ENCODE results near the gene WASL. TPM values are rescaled to one million over a fixed set of nuclear protein-coding genes. Genes with fewer than 3 reads are reported as not detected.

The WASL gene
- total RNA-seq, 6 donors from 2014 or later = 24.1 to 62.2 (median 31.3) TPM

GRCh38 chr7:123682690-123683089, 66.1 kb downstream of the WASL start:
- ATAC-seq (ENCODE audit: low FRiP score in 2 of 2) = peak in 1 of 2 donors; percentile 71
- H3K27ac ChIP-seq = no peak overlapping the region

GRCh38 chr7:123681561-123681960, 67.2 kb downstream of the WASL start:
- Histone ChIP-seq H3K4me1 (peaks cover 0 to 24% (median 16%) of the 10 kb centered on the region in 4 donors), H3K4me3 (no peak overlapping the region), H3K27me3 (no peaks in the 10 kb centered on the region), H3K27ac (no peak overlapping the region), H3K36me3 (peaks cover 0 to 19% (median 2%) of the 10 kb centered on the region in 4 donors), H3K9me3 (no peaks in the 10 kb centered on the region)
- 39 to 47% methylated on average over 2 of the region's 2 CpGs for WGBS, 2 donors
- TF ChIP-seq CTCF (IDR thresholded peaks at IDR 0.05) (no peak), EP300 (IDR thresholded peaks at IDR 0.05) (no peak), POLR2AphosphoS5 (IDR thresholded peaks at IDR 0.05) (no peak), POLR2A (IDR thresholded peaks at IDR 0.05) (no peak)
- no peak for DNase-seq
- no peak for ATAC-seq (ENCODE audit: low FRiP score in 2 of 2)

More at GRCh38 chr7:123682690-123683089, 66.1 kb downstream of the WASL start:
- H3K9me3 ChIP-seq = no peaks in the 10 kb centered on the region
- TF ChIP-seq CTCF (IDR thresholded peaks at IDR 0.05) (peak in 5 of 6 experiments; percentile 28 to 64 (median 44)), POLR2A (IDR thresholded peaks at IDR 0.05) (no peak), EP300 (IDR thresholded peaks at IDR 0.05) (no peak), POLR2AphosphoS5 (IDR thresholded peaks at IDR 0.05) (no peak)
- no peaks in the 10 kb centered on the region for H3K27me3 ChIP-seq
- 70 to 85% methylated on average over 1 of the region's 1 CpG for WGBS, 2 donors
- H3K4me1 ChIP-seq = peaks cover 0 to 24% (median 16%) of the 10 kb centered on the region in 4 donors
- no peak for DNase-seq
- no peak overlapping the region for H3K4me3 ChIP-seq
- H3K36me3 ChIP-seq = peaks cover 0 to 25% (median 2%) of the 10 kb centered on the region in 4 donors

DNA sequence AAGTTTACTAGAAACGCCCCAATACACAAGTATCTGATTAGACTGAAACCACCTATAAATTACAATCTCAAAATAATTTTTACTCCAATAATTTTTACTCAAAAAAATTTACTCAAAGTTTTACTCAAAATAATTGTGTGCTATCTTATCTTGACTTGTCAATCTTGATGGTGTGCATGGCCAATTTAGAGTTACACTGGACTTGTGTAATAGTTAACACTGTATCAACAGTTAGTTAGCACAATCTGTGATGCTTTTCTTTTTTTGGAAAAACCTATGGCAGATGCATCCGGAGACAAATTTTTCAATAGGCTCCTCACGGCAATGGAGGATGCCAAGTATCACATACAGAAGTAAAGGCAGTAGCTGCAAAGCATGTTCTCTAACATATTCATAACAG, 68.2 kb downstream of the WASL start:
- H3K9me3 ChIP-seq = no peaks in the 10 kb centered on the region
- WGBS, 2 donors = 84 to 91% methylated on average over 3 of the region's 3 CpGs
- ATAC-seq (ENCODE audit: low FRiP score in 2 of 2) = no peak
- peaks cover 0 to 17% (median 2%) of the 10 kb centered on the region in 4 donors for H3K36me3 ChIP-seq
- TF ChIP-seq EP300 (IDR thresholded peaks at IDR 0.05) (no peak), POLR2AphosphoS5 (IDR thresholded peaks at IDR 0.05) (no peak), CTCF (IDR thresholded peaks at IDR 0.05) (no peak), POLR2A (IDR thresholded peaks at IDR 0.05) (no peak)
- H3K27me3 ChIP-seq = no peaks in the 10 kb centered on the region
- DNase-seq = no peak
- peaks cover 0 to 24% (median 16%) of the 10 kb centered on the region in 4 donors for H3K4me1 ChIP-seq
- peak overlapping the region in 1 of 4 donors; percentile 59 for H3K27ac ChIP-seq
- H3K4me3 ChIP-seq = no peak overlapping the region

- H3K27ac ChIP-seq = peak overlapping the region in 1 of 4 donors; percentile 50
- H3K4me3 ChIP-seq = no peak overlapping the region
- ATAC-seq (ENCODE audit: low FRiP score in 2 of 2) = no peak
- WGBS, 2 donors = 76 to 85% methylated on average over 3 of the region's 3 CpGs
- H3K36me3 ChIP-seq = peaks cover 0 to 12% (median 2%) of the 10 kb centered on the region in 4 donors
- H3K27me3 ChIP-seq = no peaks in the 10 kb centered on the region
- peaks cover 0 to 24% (median 16%) of the 10 kb centered on the region in 4 donors for H3K4me1 ChIP-seq
- H3K9me3 ChIP-seq = no peaks in the 10 kb centered on the region
- DNase-seq = no peak
- no peak for TF ChIP-seq POLR2AphosphoS5 (IDR thresholded peaks at IDR 0.05)
Measured at GRCh38 chr7:123679614-123680013, 69.2 kb downstream of the WASL start.

GRCh38 chr7:123677061-123677715, 71.6 kb downstream of the WASL start:
- WGBS, 2 donors = 92% methylated on average over 2 of the region's 2 CpGs
- no peak for DNase-seq
- TF ChIP-seq POLR2AphosphoS5 (IDR thresholded peaks at IDR 0.05) (no peak), POLR2A (IDR thresholded peaks at IDR 0.05) (no peak), CTCF (IDR thresholded peaks at IDR 0.05) (no peak), EP300 (IDR thresholded peaks at IDR 0.05) (no peak)

More at GRCh38 chr7:123677061-123677715, 71.6 kb downstream of the WASL start:
- H3K36me3 ChIP-seq = peaks cover 0 to 3% (median 0%) of the 10 kb centered on the region in 4 donors
- no peaks in the 10 kb centered on the region for H3K9me3 ChIP-seq
- H3K27ac ChIP-seq = no peak overlapping the region
- H3K27me3 ChIP-seq = no peaks in the 10 kb centered on the region
- ATAC-seq (ENCODE audit: low FRiP score in 2 of 2) = no peak
- peaks cover 0 to 19% (median 17%) of the 10 kb centered on the region in 4 donors for H3K4me1 ChIP-seq
- no peak overlapping the region for H3K4me3 ChIP-seq
